NB4 (cell line): ENCODE results near the gene ERMN.

Experiments used
- DNase-seq: peaks from one replicate; pipeline ENCODE4 v3.0.0; 2010; ENCODE audit warnings: low read depth
- H3K4me3 ChIP-seq: one replicate; pipeline ENCODE4 v1.5.1; 2011; ENCODE audit warnings: mild to moderate bottlenecking, low read depth, low read length, moderate library complexity
- MYC ChIP-seq: IDR thresholded peaks from 2 replicates; pipeline ENCODE4 v1.6.1; 2011; ENCODE audit warnings: low read depth, low read length
- POLR2A ChIP-seq: IDR thresholded peaks from 2 replicates; pipeline ENCODE4 v1.6.1; 2011; ENCODE audit warnings: mild to moderate bottlenecking; ENCODE audit not compliant: insufficient read length; ENCODE audit errors: extremely low read depth
- TF ChIP-seq, protein P1 (sequence below): IDR thresholded peaks from 2 replicates; pipeline ENCODE4 v1.6.1; 2011; ENCODE audit warnings: low read depth, low read length
- TF ChIP-seq, protein P2 (sequence below): IDR thresholded peaks from one replicate; pipeline ENCODE4 v1.5.1; 2012; ENCODE audit warnings: low read depth, low read length

The ERMN gene

DNA sequence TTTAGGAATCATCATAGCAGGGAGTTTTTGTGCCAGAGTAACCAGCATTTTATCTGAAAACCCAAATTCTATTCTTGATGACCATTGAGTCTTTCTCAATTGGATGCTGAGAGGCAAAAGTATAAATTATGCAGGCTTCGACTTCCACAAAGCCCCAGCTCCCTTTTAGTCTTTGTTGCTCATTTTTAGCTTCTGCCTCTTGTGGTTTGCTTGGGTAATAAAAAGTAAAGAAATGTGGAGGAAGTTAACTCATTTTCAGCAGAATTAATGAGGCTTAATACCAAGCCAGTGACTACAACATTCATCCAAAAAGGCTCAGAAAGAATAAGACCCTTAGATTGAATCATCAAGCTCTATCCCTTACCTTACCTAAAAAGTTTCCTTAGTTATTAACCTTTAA lies 18.6 kb downstream of the ERMN start:
- no peak overlapping the region for H3K4me3 ChIP-seq
- DNase-seq = peak; percentile 10
- TF ChIP-seq MYC (no peak), POLR2A (no peak)
- TF ChIP-seq, protein P1, sequence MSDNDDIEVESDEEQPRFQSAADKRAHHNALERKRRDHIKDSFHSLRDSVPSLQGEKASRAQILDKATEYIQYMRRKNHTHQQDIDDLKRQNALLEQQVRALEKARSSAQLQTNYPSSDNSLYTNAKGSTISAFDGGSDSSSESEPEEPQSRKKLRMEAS = no peak
- TF ChIP-seq, protein P2, sequence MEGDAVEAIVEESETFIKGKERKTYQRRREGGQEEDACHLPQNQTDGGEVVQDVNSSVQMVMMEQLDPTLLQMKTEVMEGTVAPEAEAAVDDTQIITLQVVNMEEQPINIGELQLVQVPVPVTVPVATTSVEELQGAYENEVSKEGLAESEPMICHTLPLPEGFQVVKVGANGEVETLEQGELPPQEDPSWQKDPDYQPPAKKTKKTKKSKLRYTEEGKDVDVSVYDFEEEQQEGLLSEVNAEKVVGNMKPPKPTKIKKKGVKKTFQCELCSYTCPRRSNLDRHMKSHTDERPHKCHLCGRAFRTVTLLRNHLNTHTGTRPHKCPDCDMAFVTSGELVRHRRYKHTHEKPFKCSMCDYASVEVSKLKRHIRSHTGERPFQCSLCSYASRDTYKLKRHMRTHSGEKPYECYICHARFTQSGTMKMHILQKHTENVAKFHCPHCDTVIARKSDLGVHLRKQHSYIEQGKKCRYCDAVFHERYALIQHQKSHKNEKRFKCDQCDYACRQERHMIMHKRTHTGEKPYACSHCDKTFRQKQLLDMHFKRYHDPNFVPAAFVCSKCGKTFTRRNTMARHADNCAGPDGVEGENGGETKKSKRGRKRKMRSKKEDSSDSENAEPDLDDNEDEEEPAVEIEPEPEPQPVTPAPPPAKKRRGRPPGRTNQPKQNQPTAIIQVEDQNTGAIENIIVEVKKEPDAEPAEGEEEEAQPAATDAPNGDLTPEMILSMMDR = no peak

DNA sequence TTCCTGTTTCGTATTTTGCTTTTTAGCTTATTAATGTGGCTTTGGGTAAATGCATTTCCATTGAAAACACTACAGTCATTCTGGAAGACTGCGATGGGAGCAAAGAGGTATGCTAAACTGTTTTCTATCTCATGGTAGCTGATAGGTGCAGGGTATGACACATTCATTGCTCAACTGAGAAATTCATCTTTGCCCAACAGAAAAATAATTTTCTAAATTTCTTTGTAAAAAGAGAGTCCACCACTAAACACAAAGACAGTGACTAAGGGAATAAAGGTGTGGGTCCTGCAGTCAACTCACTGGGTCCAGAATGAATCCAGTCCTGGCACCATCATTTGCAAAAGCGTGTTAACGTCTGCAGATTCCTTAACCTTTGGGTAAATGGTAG lies 19.9 kb downstream of the ERMN start:
- H3K4me3 ChIP-seq = no peak overlapping the region
- no peak for DNase-seq
- TF ChIP-seq, protein P2 = no peak

- no peak overlapping the region for H3K4me3 ChIP-seq
- TF ChIP-seq MYC (no peak), POLR2A (no peak)
- TF ChIP-seq, protein P2 = no peak
- TF ChIP-seq, protein P1 = no peak
- no peak for DNase-seq
Observed at GRCh38 chr2:157304811-157305722, 20.6 kb downstream of the ERMN start.

GRCh38 chr2:157303612-157304011 lies 22.0 kb downstream of the ERMN start:
- TF ChIP-seq MYC (no peak), POLR2A (no peak)
- TF ChIP-seq, protein P2 = no peak
- TF ChIP-seq, protein P1 = no peak
- H3K4me3 ChIP-seq = no peak overlapping the region
- no peak for DNase-seq

DNA sequence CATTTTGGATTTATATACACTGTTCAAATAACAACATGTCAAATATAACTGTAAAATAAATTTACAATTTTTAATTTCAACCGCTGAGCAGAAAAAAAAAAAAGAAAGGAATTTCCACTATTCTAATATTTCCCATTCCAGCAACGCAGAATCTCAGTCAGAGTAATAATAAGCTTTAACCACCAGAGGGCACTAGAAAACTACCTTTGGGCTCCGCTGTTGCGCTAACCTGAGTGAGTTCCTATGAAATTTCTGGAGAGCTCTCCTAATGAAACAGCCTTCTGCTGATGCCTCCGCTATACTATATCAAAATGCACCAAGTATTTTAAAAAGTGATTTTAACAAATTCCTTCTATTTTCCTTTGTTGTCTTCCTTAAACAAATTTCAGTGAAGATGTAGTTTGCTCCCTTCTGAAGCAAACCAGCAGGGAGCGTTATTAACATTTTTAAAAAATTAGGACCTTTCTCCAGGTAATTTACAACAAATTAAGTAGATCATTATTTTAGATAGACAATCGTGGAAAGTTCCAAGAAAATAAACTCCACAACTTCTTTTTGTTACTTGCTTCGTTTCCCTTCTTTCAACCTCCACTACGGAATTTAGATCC lies 23.0 kb downstream of the ERMN start:
- no peak for TF ChIP-seq MYC
- TF ChIP-seq, protein P2 = peak; percentile 62
- no peak overlapping the region for H3K4me3 ChIP-seq
- peak; percentile 50 for DNase-seq
